Fibroblast of pulmonary artery (primary cell): ENCODE measurements around the gene CLIC3.

ENCODE experiments used
- DNase-seq: peaks from one replicate; pipeline ENCODE4 v3.0.0-alpha.2; 2010; ENCODE audit warnings: low read depth
- H3K4me3 ChIP-seq: replicated peaks from 2 replicates; pipeline ENCODE4 v1.5.1; 2011; ENCODE audit warnings: low read depth, mild to moderate bottlenecking, control low read depth, low read length, moderate library complexity
- CTCF ChIP-seq: IDR thresholded peaks from 2 replicates; pipeline ENCODE4 v1.5.1; 2011; ENCODE audit warnings: mild to moderate bottlenecking, control low read depth, low read length, inconsistent platforms; ENCODE audit errors: missing control alignments

The CLIC3 gene

DNA sequence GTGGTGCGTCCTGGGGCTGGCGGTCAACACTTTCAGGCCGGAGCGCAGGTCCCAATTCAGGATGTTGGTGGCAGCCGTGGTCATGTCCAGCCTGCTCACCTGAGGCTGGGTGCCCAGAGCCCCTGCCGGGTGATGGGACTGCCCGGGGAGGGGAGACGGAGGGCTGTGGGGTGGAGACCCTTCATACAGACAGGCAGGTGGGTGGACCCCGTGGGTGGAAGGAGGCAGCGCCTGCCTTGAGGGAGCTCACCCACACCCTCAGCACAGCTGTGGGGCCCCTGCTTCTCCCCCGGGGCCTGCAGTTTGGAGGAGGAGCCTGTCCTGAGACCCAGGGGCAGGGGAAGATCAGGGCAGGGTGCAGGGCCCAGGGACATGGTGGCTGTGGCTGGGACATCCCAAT is 26.0 kb downstream of the CLIC3 start:
- H3K4me3 ChIP-seq = no peak overlapping the region
- TF ChIP-seq CTCF = no peak
- no peak for DNase-seq

DNA sequence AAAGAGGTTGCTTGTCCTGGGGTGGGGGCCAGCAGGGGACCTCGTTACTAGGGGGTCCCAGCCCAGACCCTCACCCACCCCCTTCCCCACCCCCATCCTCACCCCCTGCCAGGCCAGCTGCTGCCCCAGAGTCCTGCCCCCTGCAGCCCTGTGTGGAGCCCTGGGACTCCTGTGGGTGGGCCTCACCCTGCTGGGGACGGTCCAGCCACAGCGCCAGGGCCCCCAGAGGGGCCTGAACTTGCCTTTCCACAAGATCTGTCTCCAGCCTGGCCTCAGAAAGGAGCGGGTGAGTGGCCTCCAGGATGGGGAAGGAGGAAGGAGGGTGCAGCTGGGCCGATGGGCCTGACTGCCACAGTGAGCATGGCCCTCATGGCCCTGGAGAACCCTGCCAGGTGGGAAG is 26.6 kb downstream of the CLIC3 start:
- no peak for DNase-seq

GRCh38 chr9:136969150-136969549 is 27.2 kb downstream of the CLIC3 start:
- no peak for DNase-seq
- no peak for TF ChIP-seq CTCF
- H3K4me3 ChIP-seq = no peak overlapping the region

More for the DNA sequence above, 26.6 kb downstream of the CLIC3 start:
- no peak for TF ChIP-seq CTCF
- H3K4me3 ChIP-seq = no peak overlapping the region

DNA sequence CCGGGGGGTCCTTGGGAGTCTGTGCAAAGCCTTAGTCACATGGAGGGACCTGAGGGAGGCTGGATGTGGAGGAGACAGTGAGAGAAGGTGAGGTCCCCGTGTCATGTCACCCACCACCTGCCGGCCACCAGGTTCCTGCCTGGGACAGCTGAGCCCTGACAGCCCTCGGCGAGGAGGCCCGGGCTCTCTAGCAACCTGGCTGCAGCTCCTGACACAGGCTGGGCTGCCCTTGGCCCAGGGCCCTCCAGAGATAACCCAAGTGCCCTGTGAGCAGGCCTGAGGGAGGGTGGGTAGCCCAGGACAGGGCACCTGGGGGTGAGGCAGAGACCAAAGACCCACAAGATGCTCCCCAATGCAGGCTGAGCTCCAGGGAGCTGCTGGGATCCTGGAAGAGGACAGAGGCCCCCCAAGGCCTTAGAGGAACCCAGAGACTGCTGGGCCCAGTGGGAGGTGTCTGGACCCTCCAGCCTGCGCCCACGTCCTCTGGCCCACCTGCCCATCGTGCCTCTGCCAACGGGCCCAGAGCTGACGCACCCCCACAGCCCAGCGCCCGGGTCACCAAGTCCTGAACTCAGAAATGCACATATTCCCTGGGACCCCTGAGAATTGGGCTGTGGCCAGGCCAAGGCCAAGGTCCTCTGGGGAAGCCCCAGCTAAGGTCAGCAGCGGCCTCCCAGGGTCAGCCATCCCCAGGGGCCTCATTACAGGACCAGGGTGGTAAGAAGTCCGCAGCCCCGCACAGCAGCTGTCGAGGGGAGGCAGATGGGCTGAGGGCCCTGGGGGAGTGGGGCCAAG is 27.8 kb downstream of the CLIC3 start:
- DNase-seq = no peak
- TF ChIP-seq CTCF = no peak
- H3K4me3 ChIP-seq = no peak overlapping the region

GRCh38 chr9:136965771-136966484 is 30.4 kb downstream of the CLIC3 start:
- TF ChIP-seq CTCF = no peak
- no peak for DNase-seq
- H3K4me3 ChIP-seq = no peak overlapping the region

DNA sequence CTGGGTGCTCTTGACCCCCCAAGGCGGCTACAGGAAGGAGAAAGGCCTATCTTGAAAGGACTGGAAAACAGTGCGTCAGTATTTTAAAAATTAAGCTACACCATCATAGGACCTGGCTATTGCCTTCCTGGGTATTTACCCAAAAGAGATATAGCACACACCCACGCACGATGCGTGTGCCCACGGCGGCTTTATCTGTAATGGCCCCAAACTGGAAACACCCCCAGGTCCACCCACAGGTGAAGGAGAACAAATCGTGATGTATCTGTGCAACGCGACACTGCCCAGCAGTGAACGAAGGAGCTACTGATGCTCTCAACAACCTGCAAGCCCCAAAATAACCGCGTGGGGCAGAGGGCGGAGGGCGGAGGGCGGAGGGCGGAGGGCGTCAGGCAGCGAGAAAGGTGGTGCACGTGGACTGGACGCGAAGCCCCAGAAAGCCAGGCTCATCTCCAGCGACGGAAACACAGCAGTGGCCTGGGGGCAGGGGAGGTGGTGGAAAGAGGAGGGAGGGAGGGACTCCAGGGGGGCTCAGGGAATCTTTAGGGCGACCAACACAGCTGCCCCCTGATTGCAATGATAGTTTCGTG is 31.4 kb downstream of the CLIC3 start:
- no peak for TF ChIP-seq CTCF
- DNase-seq = no peak
- H3K4me3 ChIP-seq = no peak overlapping the region
